UCSD-AML1 (cell line): Measurements from ENCODE around the gene CCDC124.
"Not testable (repeated sequence)": the region's sequence is repeated elsewhere in the genome, so short reads cannot be mapped to it uniquely, and the experiment has no call there.

Experiments
- DNase-seq: peaks from one replicate; lab custom pipeline; 2025; ENCODE audit not compliant: unreplicated experiment; lab: John Stamatoyannopoulos, UW

CCDC124 gene

DNA sequence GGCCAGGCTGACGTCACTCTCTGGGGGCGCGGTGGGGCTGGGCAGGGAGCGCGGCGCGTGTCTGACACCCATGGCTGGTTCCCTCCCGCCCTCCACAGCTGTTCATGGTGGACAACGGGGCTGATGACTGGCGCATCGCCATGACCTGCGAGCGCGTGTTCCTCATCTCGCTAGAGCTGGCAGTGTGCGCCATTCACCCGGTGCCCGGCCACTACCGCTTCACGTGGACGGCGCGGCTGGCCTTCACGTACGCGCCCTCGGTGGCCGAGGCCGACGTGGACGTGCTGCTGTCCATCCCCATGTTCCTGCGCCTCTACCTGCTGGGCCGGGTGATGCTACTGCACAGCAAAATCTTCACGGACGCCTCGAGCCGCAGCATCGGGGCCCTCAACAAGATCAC is 48.8 kb downstream of the CCDC124 start:
- DNase-seq, result no peak

DNA sequence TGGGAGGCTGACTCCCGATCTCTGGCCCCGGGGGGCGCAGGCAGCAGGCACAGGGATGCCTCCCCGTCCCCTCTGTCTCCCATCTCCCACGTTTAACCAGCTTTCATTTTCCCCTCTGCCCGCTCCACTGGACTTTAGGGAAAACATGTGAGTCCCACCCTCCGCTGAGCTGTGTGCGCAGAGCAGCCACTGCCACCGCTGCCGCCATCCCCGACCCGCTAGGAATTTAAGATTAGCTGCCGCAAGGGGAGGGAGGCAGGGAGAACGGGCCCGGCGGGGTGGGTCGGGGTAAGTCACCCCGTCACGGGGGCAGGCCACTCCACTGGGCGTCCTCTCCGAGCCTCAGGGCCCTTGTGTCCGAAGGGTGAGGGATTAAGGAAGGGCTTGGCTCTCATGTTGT is 49.6 kb downstream of the CCDC124 start:
- no peak for DNase-seq

- no peak for DNase-seq
Measured at GRCh38 chr19:17985037-17985818, 52.4 kb downstream of the CCDC124 start.

DNA sequence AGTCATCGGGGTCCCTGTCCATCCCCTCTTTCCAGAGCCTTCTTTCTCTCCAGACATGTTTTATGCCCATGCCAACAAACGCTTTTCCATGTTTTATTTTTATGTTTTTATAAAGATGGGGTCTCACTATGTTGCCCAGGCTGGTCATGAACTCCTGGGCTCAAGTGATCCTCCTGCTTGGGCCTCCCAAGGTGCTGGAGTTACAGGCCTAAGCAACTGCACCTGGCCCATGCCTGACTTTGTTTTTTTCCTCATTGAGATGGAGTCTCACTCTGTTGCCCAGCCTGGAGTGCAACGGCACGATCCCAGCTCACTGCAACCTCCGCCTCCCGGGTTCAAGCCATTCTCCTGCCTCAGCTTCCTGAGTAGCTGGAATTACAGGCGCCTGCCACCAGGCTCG is 53.8 kb downstream of the CCDC124 start:
- DNase-seq, result not testable (repeated sequence)

DNA sequence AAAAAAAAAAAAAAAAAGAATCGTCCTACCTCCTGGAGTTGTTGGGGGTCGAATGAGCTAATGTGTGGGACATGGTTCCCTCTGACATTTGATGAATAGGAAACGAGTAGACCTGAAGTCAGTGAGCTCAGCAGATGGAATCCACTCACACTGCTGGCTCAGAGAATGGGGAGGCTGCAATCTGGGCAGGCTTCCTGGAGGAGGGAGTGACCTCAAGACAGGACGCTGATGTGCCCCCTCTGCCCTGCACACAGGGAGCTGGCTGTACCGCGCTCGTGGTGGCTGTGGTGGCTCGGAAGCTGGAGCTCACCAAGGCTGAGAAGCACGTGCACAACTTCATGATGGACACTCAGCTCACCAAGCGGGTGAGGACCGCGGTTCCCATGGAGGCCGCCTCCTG is 55.3 kb downstream of the CCDC124 start:
- DNase-seq, result no peak

DNA sequence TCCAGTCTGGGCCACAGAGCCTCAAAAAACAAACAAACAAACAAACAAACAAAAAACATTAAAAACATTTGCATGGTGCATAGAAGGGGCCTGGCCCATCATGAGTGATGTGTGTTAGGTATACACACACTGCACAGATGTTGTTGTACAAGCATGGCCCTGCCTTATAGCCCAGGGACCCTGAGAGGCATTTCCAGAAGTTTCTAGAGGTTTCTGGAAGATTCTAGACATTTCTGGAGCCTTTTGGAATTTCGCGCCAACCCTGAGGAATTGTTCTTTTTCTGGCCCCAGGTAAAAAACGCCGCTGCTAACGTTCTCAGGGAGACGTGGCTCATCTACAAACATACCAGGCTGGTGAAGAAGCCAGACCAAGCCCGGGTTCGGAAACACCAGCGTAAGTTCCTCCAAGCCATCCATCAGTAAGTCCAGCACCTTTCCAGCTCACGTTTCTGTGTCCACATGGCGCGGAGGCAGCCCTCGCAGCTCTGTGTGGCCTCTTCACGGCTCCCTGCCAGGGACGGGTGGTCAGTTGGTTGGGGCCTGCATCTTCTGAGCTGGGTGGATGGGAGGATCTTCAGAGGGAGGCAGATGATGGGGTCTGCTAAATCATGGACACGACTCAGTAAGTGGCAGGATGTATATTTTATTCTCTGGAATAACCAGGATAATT is 56.7 kb downstream of the CCDC124 start:
- no peak for DNase-seq

- no peak for DNase-seq
Measured at GRCh38 chr19:17993076-17993813, 60.4 kb downstream of the CCDC124 start.
